Endothelial cell (in vitro differentiated cells): ENCODE data around the gene CYTH2. TPM values are rescaled to one million over a fixed set of nuclear protein-coding genes. Genes with fewer than 3 reads are reported as not detected.

Experiments used
- DNase-seq: peaks from one replicate; pipeline ENCODE4 v3.0.0; 2021; ENCODE audit warnings: low spot score
- H3K27ac Mint-ChIP-seq: one replicate; pipeline ENCODE4 v1.8.0; 2021; ENCODE audit warnings: mixed read lengths, inconsistent platforms; ENCODE audit not compliant: unreplicated experiment
- H3K27me3 Mint-ChIP-seq: one replicate; pipeline ENCODE4 v1.8.0; 2021; ENCODE audit warnings: mild to moderate bottlenecking, moderate library complexity, mixed read lengths, inconsistent platforms; ENCODE audit not compliant: unreplicated experiment
- H3K36me3 Mint-ChIP-seq: one replicate; pipeline ENCODE4 v1.8.0; 2021; ENCODE audit warnings: mild to moderate bottlenecking, low read depth, mixed read lengths, inconsistent platforms; ENCODE audit not compliant: unreplicated experiment
- H3K4me1 Mint-ChIP-seq: one replicate; pipeline ENCODE4 v1.8.0; 2021; ENCODE audit warnings: mild to moderate bottlenecking, mixed read lengths, inconsistent platforms; ENCODE audit not compliant: unreplicated experiment
- H3K4me3 Mint-ChIP-seq: one replicate; pipeline ENCODE4 v1.8.0; 2021; ENCODE audit warnings: mild to moderate bottlenecking, mixed read lengths, inconsistent platforms; ENCODE audit not compliant: unreplicated experiment
- H3K9me3 Mint-ChIP-seq: one replicate; pipeline ENCODE4 v1.8.0; 2021; ENCODE audit warnings: mixed read lengths, inconsistent platforms; ENCODE audit not compliant: unreplicated experiment
- total RNA-seq: library from RNA; stranded (reverse); fragmentation: NEBNext Ultra II Directional; extraction: Animal tissue kit (Norgen Biotek cat#: 25700); gene quantifications from one replicate; pipeline ENCODE4 v1.2.1, GENCODE V29; 2021; ENCODE audit not compliant: unreplicated experiment
- TF ChIP-seq, protein P1 (sequence below): fragments of 200-600 bp; sonication (generic); IDR thresholded peaks from one replicate; pipeline ENCODE4 v1.5.0; 2021; ENCODE audit warnings: antibody characterized with exemption; ENCODE audit not compliant: unreplicated experiment

Gene CYTH2
- total RNA-seq, 1 donor from 2014 or later, result 165 TPM

DNA sequence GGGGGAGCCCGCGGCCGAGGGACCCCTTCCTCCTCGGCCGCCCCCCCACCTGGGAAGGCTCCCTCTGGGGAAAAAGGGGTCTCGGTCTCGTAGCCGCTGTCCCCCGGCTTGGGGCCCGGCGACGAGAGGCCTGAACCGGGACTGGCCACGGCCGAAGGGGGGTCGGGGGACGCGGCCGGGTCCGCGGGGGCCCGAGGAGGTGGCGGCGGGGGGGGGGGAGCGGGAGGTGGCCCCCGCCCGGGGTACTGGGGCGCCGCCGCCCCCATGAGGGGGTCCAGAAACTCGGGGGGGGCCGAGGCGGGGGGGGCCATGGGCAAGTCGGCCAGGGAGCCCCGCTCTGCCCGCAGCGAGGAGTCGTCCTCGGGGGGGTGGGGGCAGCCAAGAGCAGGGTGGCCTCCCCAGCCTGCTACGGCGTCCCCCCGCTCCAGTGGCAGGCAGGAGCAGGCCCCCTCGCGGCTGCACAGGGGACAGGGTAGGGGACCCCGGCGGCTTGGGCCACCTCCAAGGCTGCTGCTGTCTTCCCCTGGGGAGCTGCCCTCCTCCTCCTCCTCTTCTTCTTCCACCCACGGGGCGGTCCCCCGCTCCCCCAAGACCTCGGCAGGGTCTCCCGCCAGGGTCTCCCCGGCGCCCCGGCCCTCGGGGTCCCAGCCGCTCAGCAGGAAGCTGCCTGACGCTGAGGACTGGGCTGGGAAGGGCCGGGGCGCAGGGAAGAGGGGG, 29.6 kb downstream of the CYTH2 start:
- TF ChIP-seq, protein P1, sequence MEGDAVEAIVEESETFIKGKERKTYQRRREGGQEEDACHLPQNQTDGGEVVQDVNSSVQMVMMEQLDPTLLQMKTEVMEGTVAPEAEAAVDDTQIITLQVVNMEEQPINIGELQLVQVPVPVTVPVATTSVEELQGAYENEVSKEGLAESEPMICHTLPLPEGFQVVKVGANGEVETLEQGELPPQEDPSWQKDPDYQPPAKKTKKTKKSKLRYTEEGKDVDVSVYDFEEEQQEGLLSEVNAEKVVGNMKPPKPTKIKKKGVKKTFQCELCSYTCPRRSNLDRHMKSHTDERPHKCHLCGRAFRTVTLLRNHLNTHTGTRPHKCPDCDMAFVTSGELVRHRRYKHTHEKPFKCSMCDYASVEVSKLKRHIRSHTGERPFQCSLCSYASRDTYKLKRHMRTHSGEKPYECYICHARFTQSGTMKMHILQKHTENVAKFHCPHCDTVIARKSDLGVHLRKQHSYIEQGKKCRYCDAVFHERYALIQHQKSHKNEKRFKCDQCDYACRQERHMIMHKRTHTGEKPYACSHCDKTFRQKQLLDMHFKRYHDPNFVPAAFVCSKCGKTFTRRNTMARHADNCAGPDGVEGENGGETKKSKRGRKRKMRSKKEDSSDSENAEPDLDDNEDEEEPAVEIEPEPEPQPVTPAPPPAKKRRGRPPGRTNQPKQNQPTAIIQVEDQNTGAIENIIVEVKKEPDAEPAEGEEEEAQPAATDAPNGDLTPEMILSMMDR, result no peak
- no peaks in the 10 kb centered on the region for H3K9me3 Mint-ChIP-seq
- no peaks in the 10 kb centered on the region for H3K36me3 Mint-ChIP-seq
- DNase-seq, result no peak
- no peak overlapping the region for H3K27ac Mint-ChIP-seq
- H3K4me1 Mint-ChIP-seq, result peaks cover 12% of the 10 kb centered on the region
- no peak overlapping the region for H3K4me3 Mint-ChIP-seq
- H3K27me3 Mint-ChIP-seq, result peaks cover 19% of the 10 kb centered on the region

DNA sequence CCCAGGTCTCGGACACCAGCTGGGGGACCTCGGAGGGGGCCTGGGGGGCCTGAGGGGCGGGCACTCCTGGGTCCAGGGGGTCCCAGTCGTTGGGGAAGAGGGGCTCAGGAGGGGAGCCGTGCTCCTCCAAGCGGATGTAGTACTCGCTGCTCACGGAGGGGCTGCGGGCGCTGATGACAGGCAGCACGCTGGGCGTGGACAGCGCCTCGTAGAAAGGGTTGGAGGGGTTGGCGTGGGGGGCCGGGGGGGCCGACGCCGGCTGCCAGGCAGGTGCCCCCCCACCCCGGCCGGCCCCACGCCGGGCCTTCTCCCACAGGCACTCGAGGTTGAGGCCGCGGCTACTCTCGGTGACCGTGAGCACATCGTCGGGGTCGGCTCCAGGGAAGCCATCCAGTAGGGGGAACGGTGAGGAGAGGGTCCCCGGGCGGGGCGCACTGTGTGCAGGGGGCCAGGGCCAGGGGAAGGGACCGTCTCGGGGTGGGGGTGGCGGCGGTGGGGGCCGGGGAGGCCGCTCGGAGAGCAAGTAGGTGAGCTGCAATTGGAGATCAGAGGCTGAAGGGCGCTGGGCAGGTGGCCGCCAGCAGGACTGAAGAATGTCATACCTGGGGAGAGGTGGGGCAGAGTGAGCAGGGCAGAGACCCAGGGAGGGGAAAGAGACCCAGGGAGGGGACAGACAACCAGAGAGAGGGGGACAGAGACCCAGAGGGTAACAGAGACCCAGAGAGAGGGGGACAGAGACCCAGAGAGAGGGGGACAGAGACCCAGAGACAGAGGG, 30.3 kb downstream of the CYTH2 start:
- H3K9me3 Mint-ChIP-seq, result no peaks in the 10 kb centered on the region
- H3K27me3 Mint-ChIP-seq, result peaks cover 19% of the 10 kb centered on the region
- TF ChIP-seq, protein P1, result no peak
- DNase-seq, result no peak
- H3K4me3 Mint-ChIP-seq, result no peak overlapping the region
- peaks cover 16% of the 10 kb centered on the region for H3K4me1 Mint-ChIP-seq
- H3K36me3 Mint-ChIP-seq, result no peaks in the 10 kb centered on the region
- H3K27ac Mint-ChIP-seq, result no peak overlapping the region

DNA sequence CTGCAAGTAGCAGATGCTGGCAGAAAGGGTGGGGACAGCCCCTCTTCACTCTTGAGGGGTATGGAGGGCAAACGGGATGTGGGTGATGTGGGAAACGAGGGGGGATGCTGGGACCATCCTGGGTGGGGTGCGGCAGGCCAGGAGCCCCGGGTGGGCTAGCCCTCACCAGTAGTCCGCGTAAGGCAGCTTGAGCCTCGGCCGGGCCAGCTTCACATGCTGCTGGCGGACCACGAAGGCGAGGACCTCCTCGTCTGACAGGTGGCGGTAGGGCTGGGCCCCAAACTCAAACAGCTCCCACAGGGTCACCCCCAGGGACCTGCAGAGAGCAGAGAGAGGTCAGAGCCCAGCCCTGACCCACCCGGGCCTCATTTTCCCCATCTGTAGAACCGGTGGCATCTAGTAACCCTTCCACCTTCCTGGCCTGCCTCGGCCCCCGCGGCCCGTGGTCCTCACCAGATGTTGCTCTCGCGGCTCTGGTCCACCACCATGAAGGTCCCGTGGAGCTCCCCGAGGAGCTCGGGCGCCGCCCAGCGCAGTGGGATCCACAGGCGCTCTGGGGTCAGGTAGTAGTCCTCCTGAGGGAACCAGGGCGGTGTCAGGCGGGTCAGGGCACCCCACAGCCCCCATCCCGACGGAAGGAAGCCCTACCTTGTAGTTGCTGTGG, 31.8 kb downstream of the CYTH2 start:
- no peaks in the 10 kb centered on the region for H3K9me3 Mint-ChIP-seq
- TF ChIP-seq, protein P1, result no peak

DNA sequence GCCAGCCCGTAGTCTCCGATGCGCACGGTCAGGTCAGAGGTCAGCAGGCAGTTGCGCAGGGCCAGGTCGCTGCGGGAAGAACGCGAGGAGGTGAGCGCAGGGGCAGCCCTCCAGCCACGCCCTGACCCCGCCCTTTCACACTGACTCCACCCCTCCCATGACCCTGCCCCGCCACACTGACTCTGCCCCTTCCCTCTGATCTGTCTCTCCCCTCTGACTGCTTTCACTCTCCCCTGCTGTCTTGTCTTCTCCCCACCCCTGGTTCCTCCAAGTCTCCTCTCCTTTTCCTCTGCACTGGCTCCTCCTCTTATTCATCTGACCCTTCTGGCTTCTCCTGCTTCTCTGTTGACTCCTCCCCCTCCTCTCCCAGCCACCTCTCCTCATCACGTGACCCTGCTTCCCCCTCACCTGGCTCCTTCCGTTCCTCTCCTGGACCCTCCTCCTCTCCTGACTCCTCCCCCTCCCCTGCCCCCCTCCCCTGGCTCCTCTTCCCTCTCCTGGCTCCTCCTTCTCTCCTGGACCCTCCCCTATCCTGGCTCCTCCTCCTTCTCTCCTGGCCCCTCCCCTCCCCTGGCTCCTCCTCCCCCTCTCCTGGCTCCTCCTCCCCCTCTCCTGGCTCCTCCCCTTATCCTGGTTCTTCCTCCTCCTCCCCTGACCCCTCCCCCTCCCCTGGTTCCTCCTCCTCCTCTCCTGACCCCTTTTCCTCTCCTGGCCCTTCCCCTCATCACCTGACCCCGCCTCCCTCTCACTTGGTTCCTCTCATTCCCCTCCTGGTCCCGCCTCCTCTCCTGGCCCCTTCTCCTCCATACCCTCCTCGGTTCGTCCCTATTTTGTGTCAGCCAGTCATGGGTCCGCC, 32.6 kb downstream of the CYTH2 start:
- no peaks in the 10 kb centered on the region for H3K9me3 Mint-ChIP-seq
- peaks cover 18% of the 10 kb centered on the region for H3K27me3 Mint-ChIP-seq
- peaks cover 6% of the 10 kb centered on the region for H3K4me1 Mint-ChIP-seq
- H3K4me3 Mint-ChIP-seq, result peak overlapping the region; percentile 44
- H3K27ac Mint-ChIP-seq, result peak overlapping the region; percentile 48
- peak; percentile 79 for DNase-seq
- no peaks in the 10 kb centered on the region for H3K36me3 Mint-ChIP-seq
- TF ChIP-seq, protein P1, result no peak

More for the DNA sequence above, 31.8 kb downstream of the CYTH2 start:
- Mint-ChIP-seq H3K4me3 (peak overlapping the region; percentile 44), H3K36me3 (no peaks in the 10 kb centered on the region), H3K4me1 (peaks cover 6% of the 10 kb centered on the region), H3K27me3 (peaks cover 18% of the 10 kb centered on the region), H3K27ac (no peak overlapping the region)
- DNase-seq, result no peak
